H1 (cell line): ENCODE measurements around the gene STIMATE. TPM values are rescaled to one million over a fixed set of nuclear protein-coding genes. Genes with fewer than 3 reads are reported as not detected.

ENCODE experiments used
- CTCF ChIA-PET: fragments of 300-600 bp; sonication (Branson Sonifier 250); formaldehyde crosslinking; loops from one replicate; lab custom pipeline; 2021; ENCODE audit not compliant: partially characterized antibody; lab: Charles Lee
- POLR2A ChIA-PET: fragments of 300-600 bp; sonication (Branson Sonifier 250); formaldehyde crosslinking; loops from one replicate; lab custom pipeline; 2021; ENCODE audit warnings: inconsistent platforms; ENCODE audit not compliant: partially characterized antibody; lab: Charles Lee
- DNase-seq, 2 experiments: peaks; one replicate each; pipeline versions ENCODE4 v3.0.0 to v3.0.0-alpha.2; 2010 to 2022; ENCODE audit warnings: low spot score in 2 of 2, low read depth in 1 of 2, mixed read lengths in 1 of 2
- FAIRE-seq: peaks from 2 replicates; lab custom pipeline; 2011; peaks lifted over from hg19 to GRCh38; lab: Jason Lieb, UNC
- H2AFZ ChIP-seq: 2 replicates; pipeline ENCODE4 v1.8.1; 2012; ENCODE audit warnings: low read length, inconsistent platforms
- H2AK5ac ChIP-seq: 2 replicates; pipeline ENCODE4 v1.6.1; 2013; ENCODE audit warnings: low read depth, low read length
- H2BK120ac ChIP-seq: replicated peaks from 2 replicates; pipeline ENCODE3; 2013; ENCODE audit warnings: low read depth, low read length, inconsistent platforms
- H2BK12ac ChIP-seq: 2 replicates; pipeline ENCODE4 v1.6.1; 2013; ENCODE audit warnings: low read depth, low read length
- H2BK15ac ChIP-seq: 2 replicates; pipeline ENCODE4 v1.6.1; 2013; ENCODE audit warnings: low read length
- H2BK20ac ChIP-seq: 2 replicates; pipeline ENCODE4 v1.6.1; 2013; ENCODE audit warnings: low read length
- H2BK5ac ChIP-seq: 2 replicates; pipeline ENCODE4 v1.6.1; 2013; ENCODE audit warnings: low read depth, low read length
- H3K14ac ChIP-seq: 2 replicates; pipeline ENCODE4 v1.6.1; 2013; ENCODE audit warnings: inconsistent platforms; ENCODE audit not compliant: insufficient read length
- H3K18ac ChIP-seq: 2 replicates; pipeline ENCODE4 v1.6.1; 2013; ENCODE audit warnings: low read length; ENCODE audit errors: extremely low read depth
- H3K23ac ChIP-seq: 2 replicates; pipeline ENCODE4 v1.6.1; 2013; ENCODE audit warnings: inconsistent platforms; ENCODE audit not compliant: insufficient read length
- H3K23me2 ChIP-seq: 2 replicates; pipeline ENCODE4 v1.6.1; 2013; ENCODE audit warnings: low read depth, low read length
- H3K27ac ChIP-seq: 2 replicates; pipeline ENCODE4 v1.6.1; 2011; ENCODE audit warnings: low read depth, low read length, inconsistent platforms
- H3K27me3 ChIP-seq, 4 experiments: replicated peaks in 1 of 4; 1 replicate in 1 of 4; 2 replicates in 3 of 4; pipeline versions ENCODE4 v1.6.1 to v1.8.1; 2011 to 2013; ENCODE audit warnings: low read length in 3 of 4, mild to moderate bottlenecking in 3 of 4, inconsistent platforms in 2 of 4, mixed read lengths in 2 of 4, moderate library complexity in 1 of 4; ENCODE audit not compliant: control insufficient read depth in 3 of 4, insufficient read depth in 3 of 4; ENCODE audit errors: extremely low read depth in 1 of 4
- H3K36me3 ChIP-seq, 4 experiments: 2 replicates each; pipeline versions ENCODE4 v1.6.1 to v1.8.1; 2011 to 2013; ENCODE audit warnings: mild to moderate bottlenecking in 4 of 4, low read length in 3 of 4, moderate library complexity in 2 of 4, control low read depth in 1 of 4, inconsistent platforms in 1 of 4; ENCODE audit not compliant: insufficient read depth in 4 of 4, control insufficient read depth in 2 of 4
- H3K4ac ChIP-seq: replicated peaks from 2 replicates; pipeline ENCODE3; 2013; ENCODE audit warnings: low read length, low read depth, mixed read lengths, inconsistent platforms; ENCODE audit not compliant: insufficient read length
- H3K4me1 ChIP-seq, 4 experiments: replicated peaks in 1 of 4; 1 replicate in 1 of 4; 2 replicates in 3 of 4; pipeline versions ENCODE4 v1.6.1 to v1.8.1; 2011 to 2013; ENCODE audit warnings: low read length in 3 of 4, inconsistent platforms in 2 of 4, mixed read lengths in 1 of 4; ENCODE audit not compliant: insufficient read depth in 4 of 4, control insufficient read depth in 3 of 4
- H3K4me2 ChIP-seq, 2 experiments: 2 replicates each; pipeline versions ENCODE4 v1.6.1 to v1.8.1; 2011 to 2013; ENCODE audit warnings: low read depth in 2 of 2, low read length in 2 of 2, control low read depth in 1 of 2, inconsistent platforms in 1 of 2, mild to moderate bottlenecking in 1 of 2; ENCODE audit not compliant: insufficient read depth in 1 of 2
- H3K4me3 ChIP-seq, 4 experiments: fragments of 200-600, 300-600 bp in 1 of 4; sonication (generic), shearing (Covaris generic), sonication (Bioruptor Twin) in 1 of 4; 2 replicates each; pipeline versions ENCODE4 v1.5.1 to v1.8.1; 2011 to 2016; ENCODE audit warnings: low read length in 4 of 4, low read depth in 3 of 4, control low read depth in 2 of 4, inconsistent platforms in 2 of 4, mild to moderate bottlenecking in 2 of 4, mixed read lengths in 1 of 4, moderate library complexity in 1 of 4; ENCODE audit not compliant: insufficient read depth in 2 of 4; ENCODE audit errors: extremely low read depth in 1 of 4
- H3K56ac ChIP-seq: replicated peaks from 2 replicates; pipeline ENCODE3; 2013; ENCODE audit warnings: low read depth, mild to moderate bottlenecking, mixed read lengths, low read length, inconsistent platforms; ENCODE audit not compliant: insufficient read length
- H3K79me1 ChIP-seq: 2 replicates; pipeline ENCODE4 v1.6.1; 2013; ENCODE audit warnings: low read depth, low read length, control low read depth
- H3K79me2 ChIP-seq, 2 experiments: 2 replicates each; pipeline versions ENCODE4 v1.6.1 to v1.8.1; 2012 to 2013; ENCODE audit warnings: low read length in 2 of 2, mild to moderate bottlenecking in 2 of 2, inconsistent platforms in 1 of 2; ENCODE audit not compliant: insufficient read depth in 2 of 2, control insufficient read depth in 1 of 2
- H3K9ac ChIP-seq, 4 experiments: replicated peaks in 1 of 4; 1 replicate in 1 of 4; 2 replicates in 3 of 4; pipeline versions ENCODE4 v1.6.1 to v1.8.1; 2011 to 2013; ENCODE audit warnings: low read depth in 3 of 4, low read length in 3 of 4, control low read depth in 2 of 4, mild to moderate bottlenecking in 2 of 4, moderate library complexity in 2 of 4, inconsistent platforms in 1 of 4; ENCODE audit errors: extremely low read depth in 1 of 4
- H3K9me3 ChIP-seq, 2 experiments: 2 replicates each; pipeline versions ENCODE4 v1.6.1 to v1.8.1; 2012 to 2013; ENCODE audit warnings: mild to moderate bottlenecking in 2 of 2, moderate library complexity in 2 of 2, control low read depth in 1 of 2, inconsistent platforms in 1 of 2, low read depth in 1 of 2, low read length in 1 of 2, mixed read lengths in 1 of 2; ENCODE audit not compliant: insufficient read depth in 2 of 2
- H4K20me1 ChIP-seq, 2 experiments: replicated peaks in 1 of 2; 2 replicates each; pipeline versions ENCODE3 to v1.8.1; 2011 to 2013; ENCODE audit warnings: inconsistent platforms in 2 of 2, low read length in 2 of 2, mild to moderate bottlenecking in 1 of 2; ENCODE audit not compliant: insufficient read depth in 2 of 2, control insufficient read depth in 1 of 2
- H4K5ac ChIP-seq: 2 replicates; pipeline ENCODE4 v1.6.1; 2013; ENCODE audit warnings: low read length, low read depth, mixed read lengths, inconsistent platforms; ENCODE audit not compliant: insufficient read length
- H4K8ac ChIP-seq: 2 replicates; pipeline ENCODE4 v1.8.0; 2013; ENCODE audit warnings: mild to moderate bottlenecking, moderate library complexity, low read length, inconsistent platforms; ENCODE audit not compliant: insufficient read depth; ENCODE audit errors: extremely low read depth
- H4K91ac ChIP-seq: replicated peaks from 2 replicates; pipeline ENCODE3; 2013; ENCODE audit warnings: low read length, mixed read lengths, inconsistent platforms; ENCODE audit not compliant: insufficient read length
- EP300 ChIP-seq, 2 experiments: IDR thresholded peaks; 1 replicate in 1 of 2; 2 replicates in 1 of 2; pipeline ENCODE4 v1.6.1; 2011 to 2012; ENCODE audit warnings: low read depth in 2 of 2, low read length in 2 of 2, mild to moderate bottlenecking in 2 of 2, borderline replicate concordance in 1 of 2, inconsistent platforms in 1 of 2, moderate library complexity in 1 of 2
- JUND ChIP-seq: IDR thresholded peaks from 2 replicates; pipeline ENCODE4 v1.6.1; 2011; ENCODE audit warnings: mild to moderate bottlenecking, improper control_type of control experiment, low read length
- POLR2AphosphoS5 ChIP-seq: IDR thresholded peaks from 2 replicates; pipeline ENCODE4 v1.6.1; 2011; ENCODE audit warnings: low read depth, low read length
- RAD21 ChIP-seq, 2 experiments: IDR thresholded peaks in 1 of 2; conservative IDR thresholded peaks in 1 of 2; 2 replicates each; pipeline ENCODE4 v1.6.1; 2011; ENCODE audit warnings: low read depth in 2 of 2, low read length in 2 of 2, improper control_type of control experiment in 1 of 2, inconsistent platforms in 1 of 2, mild to moderate bottlenecking in 1 of 2, moderate library complexity in 1 of 2
- RXRA ChIP-seq: IDR thresholded peaks from 2 replicates; pipeline ENCODE4 v1.6.1; 2011; ENCODE audit warnings: low read depth, mild to moderate bottlenecking, low read length, moderate library complexity; ENCODE audit not compliant: insufficient read depth
- SAP30 ChIP-seq: fragments of 300-600 bp; sonication (generic); IDR thresholded peaks from 2 replicates; pipeline ENCODE4 v1.7.1; 2012; ENCODE audit warnings: low read length, moderate library complexity, mild to moderate bottlenecking, inconsistent platforms; ENCODE audit not compliant: insufficient read depth, insufficient replicate concordance
- SRF ChIP-seq: IDR thresholded peaks from 2 replicates; pipeline ENCODE4 v1.6.1; 2011; ENCODE audit warnings: mild to moderate bottlenecking, low read depth, low read length, moderate library complexity
- YY1 ChIP-seq: IDR thresholded peaks from 2 replicates; pipeline ENCODE4 v1.6.1; 2011; ENCODE audit warnings: low read depth, mild to moderate bottlenecking, low read length
- WGBS, 2 experiments: shearing (Covaris generic) in 1 of 2; methylation state at CpG; one replicate each; pipeline versions ENCODE4 v1.1.6 to v1.1.7; 2013 to 2015; ENCODE audit warnings: low lambda C conversion rate in 2 of 2, mixed read lengths in 2 of 2, inconsistent platforms in 1 of 2, low coverage in 1 of 2, missing lambda C conversion rate in 1 of 2; ENCODE audit not compliant: insufficient replicate concordance in 2 of 2, insufficient coverage in 1 of 2, insufficient read length in 1 of 2; ENCODE audit errors: extremely low coverage in 1 of 2, missing lambda C conversion rate in 1 of 2; 5-methylcytosine and 5-hydroxymethylcytosine counted together
- polyA plus RNA-seq, 7 experiments: library from polyadenylated mRNA; depleted of rRNA in 3 of 7; stranded (reverse) in 5 of 7; unstranded in 2 of 7; fragments of >200 nt in 5 of 7; fragments of 200-250 nt in 2 of 7; gene quantifications; 1 replicate in 5 of 7; 2 replicates in 1 of 7; 4 replicates in 1 of 7; pipeline versions ENCODE4 v1.2.1 to v1.2.3, GENCODE V29; 2011 to 2013; ENCODE audit warnings: missing spikeins in 2 of 7, mixed read lengths in 2 of 7
- total RNA-seq: library from RNA; stranded (reverse); fragmentation: NEBNext Ultra II Directional; extraction: Animal tissue kit (Norgen Biotek cat#: 25700); gene quantifications from 2 replicates; pipeline ENCODE4 v1.2.1, GENCODE V29; 2021
- TF ChIP-seq, protein P1 (sequence below), 3 experiments: IDR thresholded peaks; 1 replicate in 2 of 3; 2 replicates in 1 of 3; pipeline versions ENCODE4 v1.5.1 to v1.6.1; 2011; ENCODE audit warnings: low read length in 3 of 3, mild to moderate bottlenecking in 3 of 3, inconsistent platforms in 2 of 3, low read depth in 1 of 3, moderate library complexity in 1 of 3; ENCODE audit not compliant: insufficient read depth in 1 of 3; ENCODE audit errors: control extremely low read depth in 1 of 3

STIMATE gene
- total and polyA plus RNA-seq, 2 of the 8 experiments (the other 6 are each of a cell fraction or from before 2014, with no cell fraction given): 17.5 to 22.1 TPM

GRCh38 chr3:52879090-52879489 lies 18.3 kb downstream of the STIMATE start:
- H3K4ac ChIP-seq: no peak overlapping the region
- CTCF ChIA-PET: interaction anchor here (0.6 to 3.1 kb wide), 27 partner anchors 10 to 238 kb away, joined by 3 to 20 read pairs (median 4); partner anchors contain the start of gene STIMATE
- H3K14ac ChIP-seq: no peak overlapping the region
- no peak overlapping the region for H3K4me3 ChIP-seq
- peaks cover 0 to 20% of the 10 kb centered on the region in 2 experiments; a peak in 2 of 4 replicates for H3K79me2 ChIP-seq
- H2BK20ac ChIP-seq: no peak overlapping the region
- H4K20me1 ChIP-seq: peaks cover 0 to 9% of the 10 kb centered on the region in 2 experiments
- H3K4me1 ChIP-seq: peaks cover 0 to 9% (median 3%) of the 10 kb centered on the region in 4 experiments; a peak in 5 of 7 replicates
- no peak overlapping the region for H3K4me2 ChIP-seq
- H2BK15ac ChIP-seq: no peak overlapping the region
- DNase-seq: no peak
- FAIRE-seq: no peak
- no peak overlapping the region for H2BK12ac ChIP-seq
- no peak overlapping the region for H4K5ac ChIP-seq
- no peak overlapping the region for H4K91ac ChIP-seq
- H3K79me1 ChIP-seq: peaks cover 7% of the 10 kb centered on the region
- H3K18ac ChIP-seq: no peak overlapping the region
- H3K27me3 ChIP-seq: no peaks in the 10 kb centered on the region
- H3K36me3 ChIP-seq: no peaks in the 10 kb centered on the region
- POLR2A ChIA-PET: interaction anchor here (1.1 kb wide), 1 partner anchor 18 kb away, joined by 4 read pairs; the partner anchor contains the start of gene STIMATE
- H3K23me2 ChIP-seq: no peaks in the 10 kb centered on the region
- H3K56ac ChIP-seq: no peak overlapping the region
- no peak overlapping the region for H2AK5ac ChIP-seq
- no peak overlapping the region for H3K23ac ChIP-seq
- no peak overlapping the region for H2BK120ac ChIP-seq
- no peak overlapping the region for H3K27ac ChIP-seq
- no peak overlapping the region for H2BK5ac ChIP-seq
- 74% methylated on average over 4 of the region's 4 CpGs; no CpG with 5 or more reads in 1 of the 2 experiments for WGBS, 2 experiments
- no peak overlapping the region for H4K8ac ChIP-seq
- no peaks in the 10 kb centered on the region for H3K9me3 ChIP-seq
- H3K9ac ChIP-seq: no peak overlapping the region
- H2AFZ ChIP-seq: no peak overlapping the region
- TF ChIP-seq YY1 (no peak), SAP30 (no peak), RXRA (no peak), POLR2AphosphoS5 (no peak), RAD21 (IDR thresholded peaks at IDR 0.05 in 1 of 2, conservative IDR thresholded peaks at IDR 0.05 in 1 of 2; ENCODE audit: low read depth in 2 of 2, low read length in 2 of 2) (peak; percentile 17 to 31; a peak in 3 of 4 replicates), JUND (no peak), EP300 (IDR thresholded peaks at IDR 0.05; ENCODE audit: borderline replicate concordance in 1 of 2, low read depth in 2 of 2, low read length in 2 of 2) (no peak), SRF (no peak)
- TF ChIP-seq, protein P1, sequence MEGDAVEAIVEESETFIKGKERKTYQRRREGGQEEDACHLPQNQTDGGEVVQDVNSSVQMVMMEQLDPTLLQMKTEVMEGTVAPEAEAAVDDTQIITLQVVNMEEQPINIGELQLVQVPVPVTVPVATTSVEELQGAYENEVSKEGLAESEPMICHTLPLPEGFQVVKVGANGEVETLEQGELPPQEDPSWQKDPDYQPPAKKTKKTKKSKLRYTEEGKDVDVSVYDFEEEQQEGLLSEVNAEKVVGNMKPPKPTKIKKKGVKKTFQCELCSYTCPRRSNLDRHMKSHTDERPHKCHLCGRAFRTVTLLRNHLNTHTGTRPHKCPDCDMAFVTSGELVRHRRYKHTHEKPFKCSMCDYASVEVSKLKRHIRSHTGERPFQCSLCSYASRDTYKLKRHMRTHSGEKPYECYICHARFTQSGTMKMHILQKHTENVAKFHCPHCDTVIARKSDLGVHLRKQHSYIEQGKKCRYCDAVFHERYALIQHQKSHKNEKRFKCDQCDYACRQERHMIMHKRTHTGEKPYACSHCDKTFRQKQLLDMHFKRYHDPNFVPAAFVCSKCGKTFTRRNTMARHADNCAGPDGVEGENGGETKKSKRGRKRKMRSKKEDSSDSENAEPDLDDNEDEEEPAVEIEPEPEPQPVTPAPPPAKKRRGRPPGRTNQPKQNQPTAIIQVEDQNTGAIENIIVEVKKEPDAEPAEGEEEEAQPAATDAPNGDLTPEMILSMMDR (IDR thresholded peaks at IDR 0.05; ENCODE audit: control extremely low read depth in 1 of 3, insufficient read depth in 1 of 3, low read depth in 1 of 3, low read length in 3 of 3): peak; percentile 32 to 57 (median 53); a peak in 3 of 4 replicates
